Tibial nerve (tissue), 4 donors: ENCODE data around the gene C3orf33.

Experiments used
- EP300 ChIP-seq, 2 donors: sonication (generic); formaldehyde crosslinking; IDR thresholded peaks; one replicate each; pipeline ENCODE4 v1.6.1; 2017; ENCODE audit warnings: antibody characterized with exemption in 2 of 2, mild to moderate bottlenecking in 1 of 2
- POLR2A ChIP-seq, 2 donors: fragments of 450-650 bp; IDR thresholded peaks; one replicate each; pipeline ENCODE4 v1.6.1; 2017; ENCODE audit warnings: antibody characterized with exemption in 2 of 2, mild to moderate bottlenecking in 2 of 2, moderate library complexity in 2 of 2
- TF ChIP-seq, protein P1 (sequence below), 5 experiments: fragments of 200-600 bp in 3 of 5; fragments of 450-650 bp in 2 of 5; sonication (generic) in 3 of 5; IDR thresholded peaks; one replicate each; pipeline ENCODE4 v1.5.1; 2016 to 2019; ENCODE audit warnings: antibody characterized with exemption in 5 of 5, mild to moderate bottlenecking in 3 of 5, moderate library complexity in 2 of 5

GRCh38 chr3:155791190-155791589, 14.9 kb downstream of the C3orf33 start:
- TF ChIP-seq, protein P1, sequence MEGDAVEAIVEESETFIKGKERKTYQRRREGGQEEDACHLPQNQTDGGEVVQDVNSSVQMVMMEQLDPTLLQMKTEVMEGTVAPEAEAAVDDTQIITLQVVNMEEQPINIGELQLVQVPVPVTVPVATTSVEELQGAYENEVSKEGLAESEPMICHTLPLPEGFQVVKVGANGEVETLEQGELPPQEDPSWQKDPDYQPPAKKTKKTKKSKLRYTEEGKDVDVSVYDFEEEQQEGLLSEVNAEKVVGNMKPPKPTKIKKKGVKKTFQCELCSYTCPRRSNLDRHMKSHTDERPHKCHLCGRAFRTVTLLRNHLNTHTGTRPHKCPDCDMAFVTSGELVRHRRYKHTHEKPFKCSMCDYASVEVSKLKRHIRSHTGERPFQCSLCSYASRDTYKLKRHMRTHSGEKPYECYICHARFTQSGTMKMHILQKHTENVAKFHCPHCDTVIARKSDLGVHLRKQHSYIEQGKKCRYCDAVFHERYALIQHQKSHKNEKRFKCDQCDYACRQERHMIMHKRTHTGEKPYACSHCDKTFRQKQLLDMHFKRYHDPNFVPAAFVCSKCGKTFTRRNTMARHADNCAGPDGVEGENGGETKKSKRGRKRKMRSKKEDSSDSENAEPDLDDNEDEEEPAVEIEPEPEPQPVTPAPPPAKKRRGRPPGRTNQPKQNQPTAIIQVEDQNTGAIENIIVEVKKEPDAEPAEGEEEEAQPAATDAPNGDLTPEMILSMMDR (IDR thresholded peaks at IDR 0.05) = no peak
- TF ChIP-seq POLR2A (IDR thresholded peaks at IDR 0.05) = no peak
- TF ChIP-seq EP300 (IDR thresholded peaks at IDR 0.05) = no peak
